PFSK-1 (cell line): ENCODE measurements around the gene LTBP1.

ENCODE experiments used
- FOXP2 ChIP-seq: optimal IDR thresholded peaks from 2 replicates; pipeline ENCODE3; 2011; ENCODE audit warnings: borderline replicate concordance, control low read depth, inconsistent platforms; ENCODE audit not compliant: insufficient read depth; ENCODE audit errors: extremely low read length, extremely low read depth
- POLR2AphosphoS5 ChIP-seq: IDR thresholded peaks from 2 replicates; pipeline ENCODE4 v1.6.1; 2012; ENCODE audit warnings: low read depth, mild to moderate bottlenecking, control low read depth, low read length, moderate library complexity
- SIN3A ChIP-seq: IDR thresholded peaks from 2 replicates; pipeline ENCODE4 v1.6.1; 2012; ENCODE audit warnings: mild to moderate bottlenecking, low read length, moderate library complexity, borderline replicate concordance; ENCODE audit not compliant: insufficient read depth
- TAF1 ChIP-seq: IDR thresholded peaks from 2 replicates; pipeline ENCODE4 v1.6.1; 2012; ENCODE audit warnings: low read length, control low read depth, borderline replicate concordance; ENCODE audit not compliant: insufficient read depth
- TF ChIP-seq, protein P1 (sequence below), 2 experiments: IDR thresholded peaks; 2 replicates each; pipeline versions ENCODE4 v1.6.1 to v1.8.0; 2011 to 2012; ENCODE audit warnings: low read depth in 2 of 2, low read length in 2 of 2, control low read depth in 1 of 2, inconsistent platforms in 1 of 2, mild to moderate bottlenecking in 1 of 2, moderate library complexity in 1 of 2; ENCODE audit not compliant: insufficient read depth in 1 of 2

Gene LTBP1

DNA sequence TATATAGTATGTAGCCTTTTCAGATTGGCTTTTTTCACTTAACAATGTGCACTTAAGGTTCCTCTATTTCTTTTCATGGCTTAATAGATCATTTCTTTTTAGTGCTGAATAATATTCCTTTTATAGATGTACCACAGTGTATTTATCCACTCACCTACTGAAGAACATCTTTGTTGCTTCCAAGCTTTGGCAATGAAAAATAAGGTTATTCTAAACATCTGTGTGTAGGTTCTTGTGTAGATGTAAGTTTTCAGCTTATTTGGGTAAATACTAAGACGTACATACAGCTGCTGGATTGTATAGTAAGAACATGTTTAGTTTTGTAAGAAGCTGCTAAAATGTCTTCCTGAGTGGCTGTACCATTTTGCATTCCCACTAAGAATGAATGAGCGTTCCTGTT lies 461.4 kb downstream of the LTBP1 start:
- TF ChIP-seq POLR2AphosphoS5 (no peak), TAF1 (no peak), FOXP2 (no peak), SIN3A (no peak)
- TF ChIP-seq, protein P1, sequence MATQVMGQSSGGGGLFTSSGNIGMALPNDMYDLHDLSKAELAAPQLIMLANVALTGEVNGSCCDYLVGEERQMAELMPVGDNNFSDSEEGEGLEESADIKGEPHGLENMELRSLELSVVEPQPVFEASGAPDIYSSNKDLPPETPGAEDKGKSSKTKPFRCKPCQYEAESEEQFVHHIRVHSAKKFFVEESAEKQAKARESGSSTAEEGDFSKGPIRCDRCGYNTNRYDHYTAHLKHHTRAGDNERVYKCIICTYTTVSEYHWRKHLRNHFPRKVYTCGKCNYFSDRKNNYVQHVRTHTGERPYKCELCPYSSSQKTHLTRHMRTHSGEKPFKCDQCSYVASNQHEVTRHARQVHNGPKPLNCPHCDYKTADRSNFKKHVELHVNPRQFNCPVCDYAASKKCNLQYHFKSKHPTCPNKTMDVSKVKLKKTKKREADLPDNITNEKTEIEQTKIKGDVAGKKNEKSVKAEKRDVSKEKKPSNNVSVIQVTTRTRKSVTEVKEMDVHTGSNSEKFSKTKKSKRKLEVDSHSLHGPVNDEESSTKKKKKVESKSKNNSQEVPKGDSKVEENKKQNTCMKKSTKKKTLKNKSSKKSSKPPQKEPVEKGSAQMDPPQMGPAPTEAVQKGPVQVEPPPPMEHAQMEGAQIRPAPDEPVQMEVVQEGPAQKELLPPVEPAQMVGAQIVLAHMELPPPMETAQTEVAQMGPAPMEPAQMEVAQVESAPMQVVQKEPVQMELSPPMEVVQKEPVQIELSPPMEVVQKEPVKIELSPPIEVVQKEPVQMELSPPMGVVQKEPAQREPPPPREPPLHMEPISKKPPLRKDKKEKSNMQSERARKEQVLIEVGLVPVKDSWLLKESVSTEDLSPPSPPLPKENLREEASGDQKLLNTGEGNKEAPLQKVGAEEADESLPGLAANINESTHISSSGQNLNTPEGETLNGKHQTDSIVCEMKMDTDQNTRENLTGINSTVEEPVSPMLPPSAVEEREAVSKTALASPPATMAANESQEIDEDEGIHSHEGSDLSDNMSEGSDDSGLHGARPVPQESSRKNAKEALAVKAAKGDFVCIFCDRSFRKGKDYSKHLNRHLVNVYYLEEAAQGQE (IDR thresholded peaks at IDR 0.05; ENCODE audit: insufficient read depth in 1 of 2, low read depth in 2 of 2, low read length in 2 of 2), result no peak

DNA sequence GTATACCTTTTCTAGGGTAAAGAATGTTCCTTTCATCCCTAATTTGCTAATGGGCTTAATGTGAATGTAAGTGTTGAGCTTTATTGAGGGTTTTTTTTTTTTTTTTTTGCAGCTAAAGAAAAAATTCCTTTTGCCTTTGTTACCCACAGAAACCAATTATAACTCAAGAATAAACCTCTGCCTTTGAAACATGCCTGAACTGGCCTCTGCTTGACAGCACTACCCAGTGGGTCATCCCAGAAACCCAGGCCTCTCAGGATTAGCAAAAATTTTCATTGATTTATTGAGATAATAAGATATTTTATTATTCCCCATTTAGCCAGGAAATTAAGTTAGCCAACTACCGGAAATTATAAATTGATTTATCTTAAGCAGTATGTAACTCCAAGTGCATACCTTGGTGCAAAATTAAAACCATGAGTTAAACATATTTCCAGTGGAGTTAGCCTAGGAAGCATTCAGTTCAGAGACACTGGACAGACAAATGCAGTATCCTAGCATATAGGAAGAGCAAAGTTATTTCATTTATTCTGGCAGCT lies 462.7 kb downstream of the LTBP1 start:
- TF ChIP-seq FOXP2 (no peak), POLR2AphosphoS5 (no peak), TAF1 (no peak), SIN3A (no peak)
- TF ChIP-seq, protein P1 (IDR thresholded peaks at IDR 0.05; ENCODE audit: insufficient read depth in 1 of 2, low read depth in 2 of 2, low read length in 2 of 2), result no peak

DNA sequence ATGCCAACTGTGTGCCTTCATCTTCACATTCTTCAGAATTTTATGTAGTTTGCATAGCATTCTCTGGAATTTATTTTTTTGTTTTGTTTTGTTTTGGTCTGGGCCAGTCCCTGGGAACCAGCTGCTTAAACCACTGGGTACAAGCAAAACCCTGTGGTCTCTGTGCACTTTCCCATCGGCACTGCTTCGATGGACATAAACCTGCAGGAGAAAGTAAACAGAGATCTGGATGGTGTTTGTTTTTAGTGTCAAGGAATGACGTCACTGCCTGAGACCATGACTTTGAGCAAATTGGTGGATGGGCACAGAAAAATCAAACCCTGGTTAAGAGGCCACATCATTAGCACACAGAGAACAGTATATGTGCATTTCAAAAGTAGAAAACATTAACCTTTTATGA lies 465.0 kb downstream of the LTBP1 start:
- no peak for TF ChIP-seq SIN3A
- TF ChIP-seq FOXP2, result no peak
- TF ChIP-seq, protein P1 (IDR thresholded peaks at IDR 0.05; ENCODE audit: insufficient read depth in 1 of 2, low read depth in 2 of 2, low read length in 2 of 2), result no peak
- no peak for TF ChIP-seq TAF1
- no peak for TF ChIP-seq POLR2AphosphoS5

DNA sequence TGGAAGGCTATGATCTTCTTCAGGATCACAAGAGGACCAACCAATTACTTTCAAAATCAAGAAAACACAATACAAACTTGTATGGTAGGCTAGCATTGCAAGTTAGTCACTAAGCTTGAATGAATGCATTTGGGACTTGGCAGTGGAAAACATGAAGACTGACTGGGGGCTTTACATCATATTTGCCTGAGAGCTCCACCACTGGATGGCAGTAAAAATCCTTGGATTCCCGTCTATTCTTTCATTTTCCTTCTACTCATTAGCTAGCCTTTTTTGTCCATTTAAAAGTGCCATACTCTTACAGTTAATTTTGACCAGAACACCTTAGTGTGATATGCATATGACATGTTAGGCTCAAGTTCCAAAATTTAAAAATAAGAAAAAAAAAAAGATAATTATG lies 466.2 kb downstream of the LTBP1 start:
- no peak for TF ChIP-seq FOXP2
- no peak for TF ChIP-seq POLR2AphosphoS5
- TF ChIP-seq TAF1, result no peak
- no peak for TF ChIP-seq SIN3A
- TF ChIP-seq, protein P1 (IDR thresholded peaks at IDR 0.05; ENCODE audit: insufficient read depth in 1 of 2, low read depth in 2 of 2, low read length in 2 of 2), result no peak

DNA sequence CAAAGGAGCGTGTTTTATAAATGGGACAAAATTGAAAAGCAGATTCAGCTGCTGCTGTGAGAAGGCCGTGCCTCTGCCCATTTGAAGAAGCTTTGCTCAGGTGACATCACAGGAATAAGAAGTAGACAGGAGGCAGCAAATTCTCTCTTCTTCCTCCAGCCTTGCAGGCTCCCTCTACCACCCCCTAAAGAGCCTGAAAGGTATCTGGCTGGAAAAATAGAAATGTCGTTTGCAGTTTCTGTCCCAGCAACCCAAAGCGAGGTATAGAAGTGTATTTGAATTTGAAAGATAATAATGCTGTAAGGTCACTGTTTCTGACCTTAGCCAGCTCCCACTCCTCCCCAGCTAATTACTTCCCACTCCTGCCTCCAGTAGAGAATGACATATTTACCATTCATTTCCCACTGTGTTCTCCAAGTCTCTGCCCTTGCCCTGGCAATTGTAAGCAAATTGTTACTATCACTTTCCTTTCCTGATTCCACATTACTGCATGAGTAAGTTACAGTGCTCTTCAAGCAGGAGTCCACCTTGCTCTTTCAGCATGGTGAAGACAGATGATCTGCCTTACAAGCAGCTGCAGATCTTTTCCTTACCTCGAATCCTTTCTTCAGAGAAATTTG lies 472.9 kb downstream of the LTBP1 start:
- TF ChIP-seq FOXP2 (no peak), TAF1 (no peak), POLR2AphosphoS5 (no peak), SIN3A (no peak)
- TF ChIP-seq, protein P1 (IDR thresholded peaks at IDR 0.05; ENCODE audit: insufficient read depth in 1 of 2, low read depth in 2 of 2, low read length in 2 of 2), result no peak
